HK-2 (cell line): Measurements from ENCODE around the gene TTC14.
"Not testable (repeated sequence)": the region's sequence is repeated elsewhere in the genome, so short reads cannot be mapped to it uniquely, and the experiment has no call there.

Experiments used
- DNase-seq: peaks from one replicate; pipeline ENCODE4 v3.0.0-alpha.2; 2018; ENCODE audit not compliant: unreplicated experiment

TTC14 gene, protein sequence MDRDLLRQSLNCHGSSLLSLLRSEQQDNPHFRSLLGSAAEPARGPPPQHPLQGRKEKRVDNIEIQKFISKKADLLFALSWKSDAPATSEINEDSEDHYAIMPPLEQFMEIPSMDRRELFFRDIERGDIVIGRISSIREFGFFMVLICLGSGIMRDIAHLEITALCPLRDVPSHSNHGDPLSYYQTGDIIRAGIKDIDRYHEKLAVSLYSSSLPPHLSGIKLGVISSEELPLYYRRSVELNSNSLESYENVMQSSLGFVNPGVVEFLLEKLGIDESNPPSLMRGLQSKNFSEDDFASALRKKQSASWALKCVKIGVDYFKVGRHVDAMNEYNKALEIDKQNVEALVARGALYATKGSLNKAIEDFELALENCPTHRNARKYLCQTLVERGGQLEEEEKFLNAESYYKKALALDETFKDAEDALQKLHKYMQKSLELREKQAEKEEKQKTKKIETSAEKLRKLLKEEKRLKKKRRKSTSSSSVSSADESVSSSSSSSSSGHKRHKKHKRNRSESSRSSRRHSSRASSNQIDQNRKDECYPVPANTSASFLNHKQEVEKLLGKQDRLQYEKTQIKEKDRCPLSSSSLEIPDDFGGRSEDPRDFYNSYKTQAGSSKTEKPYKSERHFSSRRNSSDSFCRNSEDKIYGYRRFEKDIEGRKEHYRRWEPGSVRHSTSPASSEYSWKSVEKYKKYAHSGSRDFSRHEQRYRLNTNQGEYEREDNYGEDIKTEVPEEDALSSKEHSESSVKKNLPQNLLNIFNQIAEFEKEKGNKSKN

GRCh38 chr3:180601688-180602666, at the start of gene TTC14:
TTC14 (plus strand) TSS chr3:180602163; CDS start chr3:180602262, 99 bp downstream.
- peak; percentile 96 for DNase-seq

- no peak for DNase-seq
Observed at GRCh38 chr3:180563406-180563805, 38.6 kb upstream of the TTC14 start.

DNA sequence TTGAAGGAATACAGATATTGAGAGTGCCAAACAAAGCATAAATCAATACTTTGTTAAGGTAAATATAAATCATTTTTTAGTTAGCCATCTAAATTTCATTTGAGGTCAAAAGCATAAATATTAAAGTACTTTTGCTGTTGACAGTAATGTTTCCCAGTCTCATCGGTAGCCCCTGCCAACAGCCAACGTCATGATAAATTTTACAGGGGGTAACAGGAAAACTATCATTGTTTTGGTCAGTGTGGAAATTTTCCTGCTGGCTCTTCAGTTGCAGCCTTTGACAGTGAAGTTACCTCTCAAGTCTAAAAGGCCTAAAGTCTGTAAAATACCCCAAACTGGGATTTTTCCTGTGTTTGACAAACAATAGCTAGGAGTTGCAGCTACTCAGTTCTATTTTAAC, 37.3 kb upstream of the TTC14 start:
- DNase-seq: no peak

- no peak for DNase-seq
Observed at GRCh38 chr3:180570238-180570637, 31.7 kb upstream of the TTC14 start.

DNA sequence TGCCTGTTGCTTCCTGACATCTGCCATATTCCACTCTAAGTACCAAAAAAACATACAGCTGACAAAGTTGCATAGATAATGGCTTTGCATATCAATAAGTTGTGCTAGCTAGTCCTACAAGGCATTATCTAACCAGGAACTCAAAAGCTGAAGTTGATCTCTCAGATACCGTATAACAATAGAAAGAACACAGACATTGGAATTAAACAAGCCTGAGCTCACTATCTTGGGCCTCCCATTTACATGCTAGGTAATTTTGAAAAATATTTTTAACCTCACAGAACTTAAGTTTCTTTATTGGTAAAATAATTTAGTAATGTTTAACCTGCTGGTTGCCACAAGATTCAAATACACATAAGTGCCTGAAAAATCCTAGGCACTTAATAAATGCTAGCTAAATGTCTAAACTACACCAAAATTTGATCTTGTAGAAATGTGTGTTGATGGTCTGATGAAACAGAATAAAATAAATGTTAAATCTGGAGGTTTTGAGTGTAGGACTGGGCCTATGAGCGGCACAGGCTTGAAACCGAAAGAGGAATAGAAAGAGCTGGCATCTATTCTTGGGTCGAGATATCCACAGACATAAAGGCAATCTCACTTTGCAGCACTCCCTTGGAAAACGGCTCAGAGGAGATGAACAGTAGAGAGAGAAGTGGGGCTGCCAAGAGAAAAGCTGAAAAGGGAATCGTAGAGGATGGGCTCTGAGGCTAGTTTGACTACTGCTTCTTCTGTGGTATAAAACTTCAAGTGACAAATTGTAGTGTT, 29.9 kb upstream of the TTC14 start:
- no peak for DNase-seq

- no peak for DNase-seq
Observed at GRCh38 chr3:180575571-180575970, 26.4 kb upstream of the TTC14 start.

DNA sequence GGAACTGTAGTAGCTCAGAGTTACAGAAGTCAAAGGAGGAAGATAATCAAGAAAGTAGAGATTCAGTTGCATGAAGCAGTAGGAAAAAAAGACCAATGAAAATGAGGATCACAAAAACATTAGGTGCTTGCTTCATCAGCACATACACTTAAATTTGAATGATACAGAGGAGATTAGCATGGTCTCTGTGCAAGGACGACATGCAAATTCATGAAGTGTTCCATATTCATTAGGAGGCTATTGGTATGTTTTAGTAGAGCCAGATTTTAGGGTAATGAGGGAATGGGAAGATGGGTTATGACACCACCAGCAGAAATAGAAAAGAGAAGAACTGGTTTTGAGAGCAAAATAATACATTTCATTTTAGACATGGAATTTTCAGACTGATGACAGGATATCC, 21.0 kb upstream of the TTC14 start:
- no peak for DNase-seq

DNA sequence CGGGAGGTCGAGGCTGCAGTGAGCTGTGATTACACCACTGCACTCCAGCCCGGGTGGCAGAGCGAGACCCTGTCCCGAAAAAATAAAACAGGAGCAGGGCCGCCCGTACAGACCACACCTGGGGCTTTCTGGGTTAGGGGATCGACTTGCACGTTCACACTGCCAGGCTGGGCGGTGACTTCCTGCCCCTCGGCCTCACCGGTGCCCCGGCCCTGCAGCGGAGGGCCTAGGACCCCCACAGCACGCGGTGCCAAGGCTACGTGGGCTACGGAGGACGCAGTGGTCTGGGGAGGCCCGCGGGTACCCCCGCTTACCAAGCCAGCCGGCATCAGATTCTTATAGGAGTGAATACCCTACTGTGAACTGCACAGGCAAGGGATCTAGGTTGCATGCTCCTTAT, 11.6 kb upstream of the TTC14 start:
- no peak for DNase-seq

- not testable (repeated sequence) for DNase-seq
Observed at GRCh38 chr3:180593631-180594030, 8.3 kb upstream of the TTC14 start.

DNA sequence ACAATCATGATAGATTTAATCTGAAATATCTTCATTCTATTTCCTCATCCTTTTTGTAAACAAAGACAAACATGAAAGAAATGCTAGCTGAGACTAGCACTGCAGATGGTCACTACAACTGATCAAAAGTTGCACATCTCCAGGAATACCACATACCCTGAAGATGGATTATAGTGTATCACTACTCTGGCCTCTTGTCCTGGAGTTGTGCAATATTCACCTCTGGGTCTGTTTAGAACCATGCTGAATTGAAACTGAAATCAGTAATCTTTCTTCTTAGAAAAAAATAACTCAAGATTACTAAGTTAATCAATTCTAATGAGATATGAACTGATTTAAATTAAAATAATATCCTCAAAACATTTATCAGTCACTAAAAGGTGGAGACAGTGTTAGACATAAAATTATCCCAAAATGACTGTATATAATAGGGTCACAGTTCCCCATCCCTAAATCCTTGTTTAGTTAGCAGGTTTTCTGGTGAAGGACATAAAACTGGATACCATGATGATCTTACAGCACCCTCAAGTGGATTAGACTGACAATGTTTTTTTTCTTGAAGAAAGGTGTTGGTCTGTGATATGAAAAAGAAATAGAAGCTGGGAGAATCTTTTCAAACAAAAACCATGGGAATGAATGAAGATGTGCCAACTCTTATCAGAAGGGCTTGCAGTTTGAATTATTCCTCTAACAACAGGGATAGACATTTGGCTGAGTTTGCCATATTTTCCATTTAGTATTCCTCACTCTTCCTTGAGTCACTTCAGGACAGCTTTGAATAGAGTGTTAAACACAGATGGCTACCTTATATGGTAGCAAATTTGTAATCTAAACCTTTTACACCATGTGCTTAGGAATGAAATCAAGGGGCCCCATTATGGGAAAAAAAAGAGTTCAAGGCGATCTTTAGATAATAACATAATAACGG, 7.1 kb upstream of the TTC14 start:
- DNase-seq: no peak

GRCh38 chr3:180595559-180595935, 6.4 kb upstream of the TTC14 start:
- DNase-seq: no peak

DNA sequence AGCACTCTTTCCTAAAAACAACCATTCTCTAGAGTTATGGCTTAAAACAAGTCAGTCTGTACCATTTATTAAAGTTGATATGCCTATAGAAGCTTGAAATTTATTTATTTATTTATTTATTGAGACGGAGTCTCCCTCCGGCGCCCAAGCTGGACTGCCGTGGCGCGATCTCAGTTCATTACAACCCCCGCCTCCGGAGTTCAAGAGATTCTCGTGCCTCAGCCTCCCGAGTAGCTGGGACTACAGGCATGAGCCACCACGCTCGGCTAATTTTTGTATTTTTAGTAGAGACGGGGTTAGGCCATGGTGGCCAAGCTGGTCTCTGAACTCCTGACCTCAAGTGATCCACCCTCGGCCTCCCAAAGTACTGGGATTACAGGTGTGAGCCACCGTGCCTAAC, 1.5 kb upstream of the TTC14 start:
- DNase-seq: no peak

DNA sequence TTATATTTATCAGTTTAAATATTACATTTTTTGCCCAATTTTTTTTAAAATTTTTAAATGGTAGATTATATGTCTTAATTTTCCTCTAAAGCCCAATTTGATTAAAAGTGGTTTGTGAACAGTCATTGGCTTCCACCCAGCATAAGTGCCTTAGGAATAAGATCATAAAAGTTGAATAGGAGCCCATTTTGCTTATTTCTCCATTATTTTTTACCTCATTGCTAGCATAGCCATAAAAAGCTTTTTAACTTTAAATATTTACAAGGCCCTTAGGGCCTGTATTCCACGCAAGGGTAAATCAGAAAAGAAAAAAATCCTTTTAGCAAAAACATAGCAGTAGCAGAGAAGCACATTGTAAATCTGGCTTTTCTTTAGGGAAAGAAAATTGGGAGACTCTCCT, 9.0 kb downstream of the TTC14 start:
- DNase-seq: no peak

DNA sequence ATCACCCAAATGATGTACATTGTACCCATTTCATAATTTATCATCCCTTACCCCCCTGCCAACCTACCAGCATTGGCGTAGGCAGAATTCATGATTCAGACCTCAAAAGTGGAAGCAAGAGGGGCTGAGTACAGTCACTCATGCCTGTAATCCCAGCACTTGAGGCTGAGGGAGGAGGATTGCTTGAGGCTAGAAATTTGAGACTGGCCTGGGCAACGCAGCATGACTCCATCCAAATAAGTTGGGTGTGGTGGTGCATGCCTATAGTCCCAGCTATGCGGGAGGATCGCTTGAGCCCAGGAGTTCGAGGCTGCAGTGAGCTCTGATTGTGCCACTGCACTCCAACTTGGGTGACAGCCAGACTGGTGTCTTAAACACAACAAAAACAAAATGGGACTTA, 10.4 kb downstream of the TTC14 start:
- no peak for DNase-seq

DNA sequence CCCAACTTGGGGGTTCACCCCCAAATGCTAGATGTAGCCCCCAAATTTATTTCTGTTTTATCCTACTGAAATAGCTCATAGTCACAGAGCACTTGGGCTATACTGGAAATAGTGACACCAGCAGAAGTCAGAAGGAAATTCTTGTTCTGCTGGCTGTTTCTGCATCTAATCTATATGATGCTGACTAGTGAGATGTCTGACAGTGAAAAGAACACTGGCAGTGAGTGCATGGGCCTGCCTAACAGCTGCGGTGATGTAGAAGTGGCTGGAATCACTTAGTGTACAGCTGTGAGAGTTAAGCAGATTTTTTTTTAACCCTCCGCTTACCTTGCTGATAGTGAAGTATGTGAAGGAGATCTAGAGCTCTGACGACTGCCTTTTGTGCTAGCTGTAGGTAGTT, 14.0 kb downstream of the TTC14 start:
- no peak for DNase-seq

GRCh38 chr3:180617049-180617448, 15.1 kb downstream of the TTC14 start:
- DNase-seq: no peak

DNA sequence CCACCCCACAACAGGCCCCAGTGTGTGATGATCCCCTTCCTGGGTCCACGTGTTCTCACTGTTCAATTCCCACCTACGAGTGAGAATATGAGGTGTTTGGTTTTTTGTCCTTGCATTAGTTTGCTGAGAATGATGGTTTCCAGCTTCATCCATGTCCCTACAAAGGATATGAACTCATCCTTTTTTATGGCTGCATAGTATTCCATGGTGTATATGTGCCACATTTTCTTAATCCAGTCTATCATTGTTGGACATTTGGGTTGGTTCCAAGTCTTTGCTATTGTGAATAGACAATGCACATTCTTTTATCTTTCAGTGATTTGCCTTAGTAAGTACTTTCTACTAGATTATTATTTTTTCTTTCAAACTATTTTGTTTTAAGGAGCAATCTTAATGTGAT, 16.6 kb downstream of the TTC14 start:
- not testable (repeated sequence) for DNase-seq

DNA sequence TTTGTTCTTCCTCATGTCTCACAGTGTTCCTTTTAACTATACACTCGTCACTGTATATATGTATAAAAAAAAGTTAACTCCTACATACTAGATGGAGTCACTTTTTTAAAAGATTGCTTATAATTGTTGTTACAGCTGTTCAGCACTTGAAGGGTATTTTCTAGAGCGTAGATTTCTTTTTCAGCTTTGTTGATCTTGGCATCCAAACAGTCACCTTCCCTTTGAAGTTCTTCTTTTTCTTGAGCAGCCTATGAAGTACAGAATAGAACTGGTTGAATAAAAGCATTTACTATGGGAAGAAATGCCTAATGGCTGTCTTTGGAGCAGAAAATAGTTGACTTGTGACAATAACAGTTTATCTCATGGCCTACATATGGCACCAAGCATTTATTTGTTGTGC, 17.8 kb downstream of the TTC14 start:
- no peak for DNase-seq

GRCh38 chr3:180624714-180625113, 22.8 kb downstream of the TTC14 start:
- no peak for DNase-seq

DNA sequence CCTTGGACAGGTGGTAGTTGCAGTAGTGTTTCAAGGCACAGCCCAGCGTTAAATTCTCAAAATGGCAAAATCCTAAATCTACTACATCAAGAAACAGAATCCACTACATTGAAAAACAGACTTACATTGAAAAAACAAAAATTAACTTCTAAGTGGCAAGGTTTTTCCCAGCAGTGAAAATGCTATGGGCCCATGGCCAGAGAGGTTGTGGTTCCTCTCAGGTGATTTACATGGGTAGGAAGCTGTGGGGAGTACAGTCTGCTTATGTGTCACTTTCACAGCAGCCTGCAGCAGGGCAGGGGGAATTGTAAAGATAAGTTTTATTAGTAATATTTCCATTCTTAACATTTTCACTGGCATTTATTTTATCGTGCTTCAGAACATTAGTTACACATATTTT, 24.9 kb downstream of the TTC14 start:
- DNase-seq: no peak
